ENCODE results near the gene BNC2. TPM values are rescaled to one million over a fixed set of nuclear protein-coding genes. Genes with fewer than 3 reads are reported as not detected.
"Not testable (repeated sequence)": the region's sequence is repeated elsewhere in the genome, so short reads cannot be mapped to it uniquely, and the experiment has no call there.

The BNC2 gene
- total RNA-seq, 2 donors from 2014 or later, result not detected

DNA sequence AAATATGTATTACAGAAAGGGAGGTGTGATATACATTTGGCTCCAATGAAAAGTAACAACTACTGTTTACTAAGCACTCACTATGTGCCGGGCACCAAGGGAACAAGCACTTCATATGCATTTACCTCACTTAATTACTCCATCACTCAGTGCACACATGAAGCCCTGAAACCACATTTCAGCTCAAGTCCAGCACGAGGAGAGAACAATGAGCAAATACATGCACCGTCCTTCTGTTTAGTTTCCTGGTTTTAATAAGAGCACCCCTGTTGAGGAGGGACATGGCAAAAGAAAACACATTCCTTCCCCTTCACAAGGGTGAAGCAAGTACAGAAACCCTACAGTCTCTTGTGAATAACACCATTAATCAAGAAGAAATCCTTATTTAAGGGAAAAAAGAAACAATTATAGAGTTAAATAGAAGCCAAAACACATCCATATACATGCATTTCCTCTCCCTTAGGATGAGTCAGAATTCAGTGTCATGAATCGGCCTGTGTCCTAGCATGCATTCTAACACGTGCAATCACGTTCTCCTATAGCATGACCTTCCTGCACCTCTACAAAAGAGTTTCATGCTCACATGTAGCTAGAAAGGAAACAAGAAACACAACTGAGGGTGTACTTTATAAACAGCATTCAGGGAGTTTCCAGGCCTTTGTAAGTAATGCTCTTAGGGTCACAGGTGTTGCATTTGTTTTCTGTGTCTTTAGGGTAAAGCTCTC lies 411.6 kb downstream of the BNC2 start:
- Mint-ChIP-seq H3K27ac (no peak overlapping the region), H3K4me1 (no peaks in the 10 kb centered on the region), H3K27me3 (no peaks in the 10 kb centered on the region), H3K36me3 (ENCODE audit: low read depth) (no peaks in the 10 kb centered on the region), H3K4me3 (no peak overlapping the region)
- ATAC-seq (no peak), DNase-seq (no peak)
- no peaks in the 10 kb centered on the region for H3K9me3 ChIP-seq (ENCODE audit: control insufficient read depth, low read length, poor library complexity, severe bottlenecking)

DNA sequence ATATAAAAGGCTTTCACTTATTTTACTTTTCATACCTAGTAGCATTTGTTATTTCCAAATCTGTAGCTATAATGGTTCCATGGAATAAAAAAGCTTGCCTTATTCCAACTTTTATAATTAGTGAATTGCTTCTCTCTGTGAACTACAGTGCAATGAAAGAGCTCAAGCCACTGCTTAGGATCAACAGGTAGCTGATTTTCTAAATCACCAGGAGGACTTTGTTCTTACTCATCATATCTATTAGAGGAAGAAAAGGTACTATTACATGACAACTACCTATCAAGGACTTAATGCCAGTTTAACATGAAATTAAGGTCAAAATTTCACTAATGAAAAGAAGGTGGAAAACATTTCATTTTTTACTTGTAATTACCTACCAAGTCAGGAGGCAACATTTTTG lies 414.6 kb downstream of the BNC2 start:
- Mint-ChIP-seq H3K27me3 (no peaks in the 10 kb centered on the region), H3K4me1 (no peaks in the 10 kb centered on the region), H3K27ac (no peak overlapping the region), H3K36me3 (ENCODE audit: low read depth) (no peaks in the 10 kb centered on the region), H3K4me3 (no peak overlapping the region)
- H3K9me3 ChIP-seq (ENCODE audit: control insufficient read depth, low read length, poor library complexity, severe bottlenecking), result no peaks in the 10 kb centered on the region
- DNase-seq (no peak), ATAC-seq (no peak)

DNA sequence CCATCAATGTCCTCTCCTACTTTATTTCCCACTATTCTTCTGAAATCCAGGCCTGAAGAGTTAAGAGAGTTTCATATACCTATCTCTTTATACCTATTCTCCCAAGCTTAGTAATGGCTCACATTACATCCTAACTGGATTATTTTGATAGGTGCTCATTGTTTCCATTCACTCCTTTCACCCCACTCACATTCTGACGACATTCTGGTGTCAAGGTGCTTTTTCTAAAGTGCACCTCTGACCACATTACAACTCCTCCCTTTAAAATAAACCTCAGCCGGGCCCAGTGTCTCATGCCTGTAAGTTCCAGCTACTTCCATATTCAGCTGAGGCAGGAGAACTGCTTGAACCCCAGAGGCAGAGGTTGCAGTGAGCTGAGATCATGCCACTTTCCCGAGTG lies 417.1 kb downstream of the BNC2 start:
- H3K27me3 Mint-ChIP-seq, result no peaks in the 10 kb centered on the region
- H3K4me1 Mint-ChIP-seq, result no peaks in the 10 kb centered on the region
- no peak overlapping the region for H3K4me3 Mint-ChIP-seq
- ATAC-seq (no peak), DNase-seq (no peak)
- no peaks in the 10 kb centered on the region for H3K9me3 ChIP-seq (ENCODE audit: control insufficient read depth, low read length, poor library complexity, severe bottlenecking)
- H3K36me3 Mint-ChIP-seq (ENCODE audit: low read depth), result no peaks in the 10 kb centered on the region
- no peak overlapping the region for H3K27ac Mint-ChIP-seq

- H3K4me1 Mint-ChIP-seq, result no peaks in the 10 kb centered on the region
- ATAC-seq, result no peak
- no peaks in the 10 kb centered on the region for H3K36me3 Mint-ChIP-seq (ENCODE audit: low read depth)
- no peaks in the 10 kb centered on the region for H3K9me3 ChIP-seq (ENCODE audit: control insufficient read depth, low read length, poor library complexity, severe bottlenecking)
- DNase-seq, result no peak
- no peaks in the 10 kb centered on the region for H3K27me3 Mint-ChIP-seq
- no peak overlapping the region for H3K4me3 Mint-ChIP-seq
- no peak overlapping the region for H3K27ac Mint-ChIP-seq
These were observed 419.9 kb downstream of the BNC2 start for GRCh38 chr9:16450578-16450977.

DNA sequence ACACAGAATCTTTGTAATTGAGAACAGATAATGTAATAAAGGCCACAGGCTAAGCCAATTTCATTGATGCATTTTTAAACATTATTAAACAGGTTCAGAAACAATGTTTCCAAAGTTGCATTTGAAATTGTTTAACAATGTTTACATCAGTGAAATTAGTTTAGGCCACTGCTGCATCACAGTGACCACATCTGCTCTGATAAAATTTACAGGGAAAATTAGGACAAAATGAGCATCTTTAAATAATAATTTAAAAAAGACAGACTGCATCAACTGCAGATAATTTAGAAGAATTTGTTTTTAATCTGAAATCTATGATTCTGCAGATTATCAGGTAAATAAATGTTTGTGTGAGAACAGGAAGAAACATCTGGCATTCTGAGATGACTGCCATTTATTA lies 420.4 kb downstream of the BNC2 start:
- ATAC-seq, result no peak
- DNase-seq, result no peak
- Mint-ChIP-seq H3K4me1 (no peaks in the 10 kb centered on the region), H3K27me3 (no peaks in the 10 kb centered on the region), H3K27ac (no peak overlapping the region), H3K36me3 (ENCODE audit: low read depth) (no peaks in the 10 kb centered on the region), H3K4me3 (no peak overlapping the region)
- H3K9me3 ChIP-seq (ENCODE audit: control insufficient read depth, low read length, poor library complexity, severe bottlenecking), result no peaks in the 10 kb centered on the region

- no peaks in the 10 kb centered on the region for H3K4me1 Mint-ChIP-seq
- H3K27ac Mint-ChIP-seq, result no peak overlapping the region
- DNase-seq (no peak), ATAC-seq (no peak)
- no peaks in the 10 kb centered on the region for H3K9me3 ChIP-seq (ENCODE audit: control insufficient read depth, low read length, poor library complexity, severe bottlenecking)
- H3K4me3 Mint-ChIP-seq, result no peak overlapping the region
- H3K27me3 Mint-ChIP-seq, result no peaks in the 10 kb centered on the region
- H3K36me3 Mint-ChIP-seq (ENCODE audit: low read depth), result no peaks in the 10 kb centered on the region
These were observed 421.3 kb downstream of the BNC2 start for GRCh38 chr9:16449076-16449730.

GRCh38 chr9:16447946-16448345 lies 422.5 kb downstream of the BNC2 start:
- ATAC-seq (no peak), DNase-seq (no peak)
- no peak overlapping the region for H3K27ac Mint-ChIP-seq
- no peak overlapping the region for H3K4me3 Mint-ChIP-seq
- H3K36me3 Mint-ChIP-seq (ENCODE audit: low read depth), result no peaks in the 10 kb centered on the region
- H3K4me1 Mint-ChIP-seq, result no peaks in the 10 kb centered on the region
- no peaks in the 10 kb centered on the region for H3K9me3 ChIP-seq (ENCODE audit: control insufficient read depth, low read length, poor library complexity, severe bottlenecking)
- no peaks in the 10 kb centered on the region for H3K27me3 Mint-ChIP-seq

DNA sequence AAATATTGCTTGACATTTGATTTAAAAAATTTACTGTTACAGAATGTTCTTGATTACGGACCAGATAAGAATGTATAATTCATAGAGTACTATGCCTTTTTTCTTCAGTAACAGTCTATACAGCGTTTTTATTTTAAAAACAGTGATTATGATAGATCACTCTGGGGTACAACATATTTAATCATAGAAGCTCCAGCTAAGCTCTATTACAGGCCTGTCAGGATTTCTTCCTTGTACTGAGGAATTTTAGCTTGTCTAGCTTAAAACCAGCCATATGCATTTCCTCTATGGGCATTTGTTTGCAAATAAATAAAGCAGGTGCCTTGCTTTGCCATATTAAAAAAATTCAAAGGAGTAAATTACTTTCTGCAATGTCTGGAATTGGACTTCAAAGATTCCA lies 423.8 kb downstream of the BNC2 start:
- Mint-ChIP-seq H3K27me3 (no peaks in the 10 kb centered on the region), H3K27ac (no peak overlapping the region), H3K36me3 (ENCODE audit: low read depth) (no peaks in the 10 kb centered on the region), H3K4me3 (no peak overlapping the region), H3K4me1 (no peaks in the 10 kb centered on the region)
- DNase-seq, result no peak
- ATAC-seq, result no peak
- H3K9me3 ChIP-seq (ENCODE audit: control insufficient read depth, low read length, poor library complexity, severe bottlenecking), result no peaks in the 10 kb centered on the region

- ATAC-seq (no peak), DNase-seq (no peak)
- Mint-ChIP-seq H3K36me3 (ENCODE audit: low read depth) (no peaks in the 10 kb centered on the region), H3K4me3 (no peak overlapping the region), H3K27me3 (no peaks in the 10 kb centered on the region), H3K27ac (no peak overlapping the region), H3K4me1 (no peaks in the 10 kb centered on the region)
- no peaks in the 10 kb centered on the region for H3K9me3 ChIP-seq (ENCODE audit: control insufficient read depth, low read length, poor library complexity, severe bottlenecking)
These were observed 425.1 kb downstream of the BNC2 start for GRCh38 chr9:16445141-16445920.

GRCh38 chr9:16442622-16443021 lies 427.8 kb downstream of the BNC2 start:
- no peaks in the 10 kb centered on the region for H3K36me3 Mint-ChIP-seq (ENCODE audit: low read depth)
- H3K9me3 ChIP-seq (ENCODE audit: control insufficient read depth, low read length, poor library complexity, severe bottlenecking), result no peaks in the 10 kb centered on the region
- H3K4me1 Mint-ChIP-seq, result no peaks in the 10 kb centered on the region
- H3K27ac Mint-ChIP-seq, result no peak overlapping the region
- DNase-seq (no peak), ATAC-seq (no peak)
- no peaks in the 10 kb centered on the region for H3K27me3 Mint-ChIP-seq
- H3K4me3 Mint-ChIP-seq, result no peak overlapping the region

GRCh38 chr9:16441791-16442190 lies 428.7 kb downstream of the BNC2 start:
- ATAC-seq (no peak), DNase-seq (no peak)
- Mint-ChIP-seq H3K4me3 (no peak overlapping the region), H3K27me3 (no peaks in the 10 kb centered on the region), H3K36me3 (ENCODE audit: low read depth) (no peaks in the 10 kb centered on the region), H3K27ac (no peak overlapping the region), H3K4me1 (no peaks in the 10 kb centered on the region)
- no peaks in the 10 kb centered on the region for H3K9me3 ChIP-seq (ENCODE audit: control insufficient read depth, low read length, poor library complexity, severe bottlenecking)

- not testable (repeated sequence) for H3K4me3 Mint-ChIP-seq; H3K27ac Mint-ChIP-seq; ATAC-seq; DNase-seq; H3K27me3 Mint-ChIP-seq; H3K36me3 Mint-ChIP-seq (ENCODE audit: low read depth); H3K9me3 ChIP-seq (ENCODE audit: control insufficient read depth, low read length, poor library complexity, severe bottlenecking); H3K4me1 Mint-ChIP-seq
These were observed 431.6 kb downstream of the BNC2 start for GRCh38 chr9:16438831-16439230.

DNA sequence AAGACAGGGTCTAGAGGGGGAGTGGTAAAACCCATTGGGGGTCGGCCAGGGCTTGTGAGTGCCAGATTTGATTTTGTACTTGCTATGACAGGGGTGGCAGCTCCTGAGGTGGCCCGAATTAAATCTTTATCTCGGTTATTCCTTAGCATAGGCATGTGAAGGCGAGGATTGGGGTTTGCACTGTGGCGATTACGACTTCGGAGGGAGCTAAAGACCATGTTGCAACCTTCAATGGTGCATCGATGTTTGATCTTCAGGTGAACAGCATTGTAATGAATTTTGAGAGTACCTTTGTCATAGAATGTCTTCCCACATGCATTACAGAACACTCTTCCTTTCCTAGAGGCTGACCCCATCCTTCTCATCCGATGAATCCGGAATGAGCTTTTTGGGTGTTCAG lies 433.9 kb downstream of the BNC2 start:
- Mint-ChIP-seq H3K27ac (no peak overlapping the region), H3K27me3 (no peaks in the 10 kb centered on the region), H3K4me1 (no peaks in the 10 kb centered on the region), H3K36me3 (ENCODE audit: low read depth) (no peaks in the 10 kb centered on the region), H3K4me3 (no peak overlapping the region)
- DNase-seq (no peak), ATAC-seq (no peak)
- H3K9me3 ChIP-seq (ENCODE audit: control insufficient read depth, low read length, poor library complexity, severe bottlenecking), result no peaks in the 10 kb centered on the region

All from T-helper 17 cell (primary cell).